Psoas muscle (tissue), 8 donors: ENCODE results near the gene UBA1. TPM values are rescaled to one million over a fixed set of nuclear protein-coding genes. Genes with fewer than 3 reads are reported as not detected.

Experiments used
- ATAC-seq, 4 donors: fragments of 200-7000 bp; cut with Tn5 transposase; one replicate each; pipeline ENCODE4 v1.9.1; 2020; ENCODE audit warnings: moderate library complexity in 3 of 4, mild to moderate bottlenecking in 2 of 4
- DNase-seq, 2 donors: peaks; one replicate each; pipeline ENCODE4 v3.0.0-alpha.2; 2020
- H3K27ac ChIP-seq: fragments of 200-600 bp; one replicate; pipeline ENCODE4 v1.8.0; 2022
- H3K27me3 ChIP-seq, 3 donors: fragments of 200-600 bp in 1 of 3; one replicate each; pipeline versions ENCODE4 v1.6.1 to v1.8.0; 2013 to 2022; ENCODE audit warnings: low read length in 2 of 3, mild to moderate bottlenecking in 2 of 3, moderate library complexity in 1 of 3; ENCODE audit not compliant: insufficient read depth in 3 of 3
- H3K36me3 ChIP-seq, 2 donors: fragments of 200-600 bp in 1 of 2; one replicate each; pipeline versions ENCODE4 v1.6.1 to v1.8.0; 2013 to 2022; ENCODE audit warnings: low read depth in 1 of 2, mild to moderate bottlenecking in 1 of 2, moderate library complexity in 1 of 2; ENCODE audit not compliant: insufficient read depth in 1 of 2
- H3K4me1 ChIP-seq: fragments of 200-600 bp; one replicate; pipeline ENCODE4 v1.8.0; 2022
- H3K4me3 ChIP-seq: fragments of 200-600 bp; one replicate; pipeline ENCODE4 v1.8.0; 2022; ENCODE audit warnings: mild to moderate bottlenecking
- H3K9me3 ChIP-seq: fragments of 200-600 bp; one replicate; pipeline ENCODE4 v1.8.0; 2022
- CTCF ChIP-seq: fragments of 200-600 bp; IDR thresholded peaks from one replicate; pipeline ENCODE4 v1.8.0; 2022; ENCODE audit warnings: antibody characterized with exemption
- WGBS, 3 donors: extraction: QIAGEN DNeasy Blood & Tissue Kit; methylation state at CpG; one replicate each; pipeline versions ENCODE4 v1.1.6 to v1.1.7; 2013; 5-methylcytosine and 5-hydroxymethylcytosine counted together
- intact Hi-C, 2 donors: fragments of 100-400 bp; cut with DNase I; formaldehyde crosslinking; loops; one replicate each; pipeline versions ENCODE4 v1.11.0 to v1.14.2; 2022
- polyA plus RNA-seq, 3 donors: library from polyadenylated mRNA; stranded (reverse); fragments of 200-250 nt; gene quantifications; one replicate each; pipeline ENCODE4 v1.2.3, GENCODE V29; 2013
- total RNA-seq, 4 donors: library from RNA; stranded (reverse); fragmentation: NEBNext Ultra II Directional in 2 of 4; extraction: Animal tissue kit (Norgen Biotek cat#: 25700) in 2 of 4; gene quantifications; one replicate each; pipeline versions ENCODE4 v1.2.1 to v1.2.4, GENCODE V29; 2021 to 2023
- donor health status: healthy with polysubstance abuse.
- donor health status: DM: no; HTN: no; CAD: no; lungs with moderate emphysema.
- donor health status: Bipolar disorder and iron deficiency.
- donor health status: healthy.
- donor health status: DM: yes; HTN: yes; CAD: no.
- donor health status: DM: no; HTN: no; CAD: no.
- donor health status: DM: no; HTN: no; CAD: no.
- donor health status: DM: yes; HTN: yes; CAD: no.

UBA1 gene
- total and polyA plus RNA-seq, 7 donors = 96.2 to 230 (median 145) TPM

- DNase-seq (peak; percentile 69 to 83), ATAC-seq (peak; percentile 8 to 19 (median 10))
- H3K27ac ChIP-seq = peak overlapping the region; percentile 95
- WGBS, 3 donors = 0 to 30% (median 2%) methylated on average over 22 to 60 of the region's 60 CpGs
- no peaks in the 10 kb centered on the region for H3K27me3 ChIP-seq
- no peaks in the 10 kb centered on the region for H3K9me3 ChIP-seq
- intact Hi-C loops = loop anchor here (2.0 kb wide), 1 partner anchor 14 kb away; the partner anchor contains the start of gene USP11 (in 2 of the 2)
- H3K36me3 ChIP-seq = peaks cover 9 to 39% of the 10 kb centered on the region in 2 donors
- TF ChIP-seq CTCF = no peak
- peak overlapping the region; percentile 98 for H3K4me3 ChIP-seq
- peaks cover 18% of the 10 kb centered on the region for H3K4me1 ChIP-seq
Observed at GRCh38 chrX:47218920-47219815, 25.5 kb downstream of the UBA1 start.

GRCh38 chrX:47221756-47222155 is 28.1 kb downstream of the UBA1 start:
- H3K36me3 ChIP-seq = peaks cover 5 to 39% of the 10 kb centered on the region in 2 donors
- ATAC-seq (no peak), DNase-seq (no peak)
- no peak overlapping the region for H3K4me3 ChIP-seq
- WGBS, 3 donors = 43 to 77% (median 64%) methylated on average over 4 of the region's 4 CpGs
- H3K27ac ChIP-seq = no peak overlapping the region
- no peak for TF ChIP-seq CTCF
- H3K4me1 ChIP-seq = peaks cover 14% of the 10 kb centered on the region
- no peaks in the 10 kb centered on the region for H3K9me3 ChIP-seq
- H3K27me3 ChIP-seq = no peaks in the 10 kb centered on the region
- intact Hi-C loops = no loop called here

GRCh38 chrX:47222751-47223350 is 29.2 kb downstream of the UBA1 start:
- Histone ChIP-seq H3K9me3 (no peaks in the 10 kb centered on the region), H3K4me3 (no peak overlapping the region), H3K27ac (no peak overlapping the region), H3K36me3 (peaks cover 5 to 50% of the 10 kb centered on the region in 2 donors), H3K4me1 (peaks cover 7% of the 10 kb centered on the region), H3K27me3 (no peaks in the 10 kb centered on the region)
- 78 to 88% (median 82%) methylated on average over 9 to 10 of the region's 10 CpGs for WGBS, 3 donors
- intact Hi-C loops = no loop called here
- ATAC-seq (no peak), DNase-seq (no peak)
- TF ChIP-seq CTCF = no peak

- intact Hi-C loops = no loop called here
Observed at GRCh38 chrX:47223476-47224250, 30.0 kb downstream of the UBA1 start.

More at GRCh38 chrX:47223476-47224250, 30.0 kb downstream of the UBA1 start:
- no peaks in the 10 kb centered on the region for H3K9me3 ChIP-seq
- DNase-seq (no peak), ATAC-seq (no peak)
- peaks cover 7% of the 10 kb centered on the region for H3K4me1 ChIP-seq
- peaks cover 5 to 58% of the 10 kb centered on the region in 2 donors for H3K36me3 ChIP-seq
- no peak overlapping the region for H3K27ac ChIP-seq
- TF ChIP-seq CTCF = no peak
- H3K4me3 ChIP-seq = no peak overlapping the region
- no peaks in the 10 kb centered on the region for H3K27me3 ChIP-seq
- WGBS, 3 donors = 89 to 94% (median 90%) methylated on average over 12 to 13 of the region's 13 CpGs
